Stimulated activated CD4-positive, alpha-beta T cell treated with anti-CD3 and anti-CD28 coated beads, Interleukin-15, amount 100 ng/mL, for 24 hours (primary cell): ENCODE data around the gene ATP2B2.
A peak's percentile ranks its signal among the peaks of the same experiment; 100 is the strongest.

Source experiments
- DNase-seq: peaks from one replicate; pipeline ENCODE4 v3.0.0-alpha.2; 2020

Gene ATP2B2

DNA sequence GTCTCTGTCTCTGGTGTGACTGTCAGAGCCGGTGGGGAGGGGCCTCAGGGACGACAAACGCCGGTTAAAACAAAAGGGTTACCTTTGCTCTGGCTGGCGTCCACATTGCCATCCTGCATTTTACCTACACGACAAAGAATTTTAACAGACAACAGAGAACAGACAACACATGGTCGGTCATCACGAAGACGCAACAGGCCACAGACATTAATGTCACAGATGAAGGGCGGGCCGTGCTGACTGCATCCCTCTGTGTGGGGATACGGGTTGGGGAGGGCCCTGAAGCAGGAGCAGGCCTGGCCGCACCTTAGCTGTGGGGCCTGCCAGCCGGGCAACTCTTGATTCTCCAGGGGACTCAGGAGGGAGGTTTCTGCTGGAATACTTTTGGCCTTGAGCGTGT is 126.2 kb downstream of the ATP2B2 start:
- no peak for DNase-seq

DNA sequence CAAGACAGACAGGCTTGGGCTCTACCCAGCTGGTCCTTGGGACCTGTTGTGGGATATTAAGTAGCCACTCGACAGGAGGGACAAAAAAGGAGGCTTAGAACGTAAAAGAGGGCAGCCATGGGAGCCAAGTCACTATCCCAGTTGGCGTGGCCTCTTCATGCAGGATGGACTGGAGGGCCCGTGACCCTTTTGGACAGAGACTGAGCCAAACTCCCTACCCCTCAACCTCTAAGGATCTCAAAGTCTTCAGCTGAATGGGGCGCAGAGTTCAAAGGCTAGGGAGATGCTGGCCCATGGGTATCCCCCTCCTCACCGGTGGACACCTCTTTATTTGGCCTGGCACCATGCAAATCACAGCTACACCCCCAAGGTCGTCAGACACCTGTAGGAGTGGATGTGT is 126.6 kb downstream of the ATP2B2 start:
- DNase-seq = no peak

DNA sequence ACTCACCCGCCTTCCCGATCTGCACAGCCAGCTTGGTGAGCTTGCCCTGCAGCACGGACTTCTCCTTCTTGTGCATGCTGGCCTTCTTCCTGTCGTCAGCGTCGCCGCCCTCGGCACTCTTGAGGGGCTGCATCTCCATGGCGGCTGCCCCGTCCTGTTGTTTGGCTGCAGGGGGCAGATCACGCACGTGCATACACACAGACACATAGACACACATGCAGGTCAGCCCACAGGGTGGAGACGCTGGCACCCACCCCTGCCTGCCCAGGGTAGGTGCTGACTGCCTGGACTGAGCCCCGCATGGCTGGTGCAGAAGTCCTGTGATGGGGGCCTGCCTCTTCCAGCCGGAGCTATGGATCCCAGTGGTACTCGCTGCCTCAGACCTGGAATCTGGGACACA is 127.1 kb downstream of the ATP2B2 start:
- DNase-seq = no peak

DNA sequence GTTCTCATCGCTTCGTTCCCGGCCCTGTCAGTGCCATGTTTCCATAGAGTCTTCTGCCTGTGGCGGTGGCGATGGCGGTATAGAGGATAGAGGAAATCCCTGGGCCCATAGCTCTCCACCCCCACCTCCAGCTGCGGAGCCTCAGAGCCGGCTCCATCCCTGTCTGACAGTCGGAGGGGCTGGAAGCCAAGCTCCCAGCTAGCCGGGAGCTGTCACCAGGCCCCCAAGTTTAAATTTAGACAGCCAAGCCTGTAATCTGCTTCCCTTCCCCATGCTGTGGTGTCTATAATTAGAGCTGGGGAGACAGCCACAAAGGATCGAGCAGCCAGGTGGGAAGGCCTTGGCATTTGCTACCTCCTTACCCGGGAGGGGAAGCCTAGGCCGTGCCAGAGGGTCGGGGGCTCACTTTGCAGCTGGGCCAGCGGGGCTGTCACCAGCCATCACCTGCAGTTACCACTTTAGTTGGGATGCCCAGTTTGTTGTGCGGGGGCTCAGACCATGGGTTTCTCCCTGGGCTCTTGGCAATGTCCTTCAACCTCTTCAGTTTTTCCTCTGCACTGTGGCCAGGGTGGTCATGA is 128.1 kb downstream of the ATP2B2 start:
- DNase-seq = no peak

DNA sequence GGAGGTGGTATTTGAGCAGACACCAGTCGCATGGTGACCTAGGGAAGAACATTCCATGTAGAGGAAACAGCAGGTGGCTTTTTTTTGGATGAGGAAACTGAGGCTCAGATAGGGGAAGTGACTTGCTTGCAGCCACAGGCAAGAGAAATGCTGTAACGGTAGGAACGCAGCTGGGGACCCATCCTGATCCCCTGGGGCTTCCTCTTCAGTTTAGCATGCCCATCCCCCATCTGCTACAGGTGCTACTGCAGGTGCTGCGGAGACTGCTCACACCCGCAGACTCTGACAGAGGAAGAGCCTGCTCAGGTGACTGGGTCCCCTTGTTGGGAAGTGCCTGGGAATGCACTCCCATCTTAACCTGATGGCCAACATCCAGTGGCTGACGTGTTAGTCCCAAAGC is 129.0 kb downstream of the ATP2B2 start:
- DNase-seq = no peak

DNA sequence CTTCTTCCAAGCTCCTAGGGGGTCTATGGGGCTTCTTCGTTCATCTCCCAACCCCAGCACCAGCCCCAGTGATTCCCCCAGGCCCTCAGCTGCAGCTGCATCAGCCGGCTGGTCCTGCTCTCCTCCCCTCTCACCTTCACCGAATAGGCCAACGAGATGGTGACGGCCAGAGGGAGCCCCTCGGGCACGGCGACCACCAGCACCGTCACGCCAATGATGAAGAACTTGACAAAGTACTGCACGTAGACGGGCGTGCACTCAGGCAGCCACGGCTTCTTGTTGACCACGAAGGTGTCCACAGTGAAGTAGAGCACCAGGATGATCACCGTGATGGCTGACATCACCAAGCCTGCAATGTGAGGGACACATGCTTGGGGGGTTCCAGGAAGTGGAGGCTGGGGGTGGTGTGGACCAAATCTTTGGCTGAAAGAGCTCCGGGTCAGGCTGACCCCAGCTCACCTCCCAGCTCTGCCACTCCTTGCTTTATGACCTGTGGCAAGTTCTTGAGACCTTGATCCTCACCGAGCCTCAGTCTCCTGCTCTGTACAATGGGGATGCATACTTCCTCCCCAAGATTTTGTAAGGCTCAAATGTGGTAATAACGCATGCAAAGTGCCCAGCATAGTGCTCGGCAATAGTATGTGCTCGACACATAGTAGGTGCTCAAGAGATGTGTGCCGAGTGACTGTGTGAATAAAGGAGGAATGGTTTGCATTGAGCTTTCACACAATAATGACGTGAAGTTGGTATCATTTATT is 129.9 kb downstream of the ATP2B2 start:
- no peak for DNase-seq

DNA sequence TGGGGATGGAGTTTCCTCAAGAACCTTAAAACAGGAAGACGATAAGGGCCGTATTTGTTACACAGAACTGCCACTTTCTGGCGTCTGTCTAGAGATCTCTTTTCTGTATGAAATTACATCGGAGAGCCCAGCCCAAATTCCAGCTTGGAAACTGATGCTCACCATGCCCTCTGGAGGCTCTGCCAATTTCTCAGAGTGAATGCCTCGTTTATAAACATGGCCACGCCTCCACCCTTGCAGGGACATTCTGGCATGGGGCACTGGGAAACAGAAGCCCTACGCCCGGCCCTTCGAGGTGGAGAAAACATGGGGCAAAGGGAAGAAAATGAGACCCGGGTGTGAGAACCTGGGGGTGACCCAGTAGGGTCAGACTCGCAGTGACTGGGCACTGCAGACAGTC is 131.1 kb downstream of the ATP2B2 start:
- no peak for DNase-seq

DNA sequence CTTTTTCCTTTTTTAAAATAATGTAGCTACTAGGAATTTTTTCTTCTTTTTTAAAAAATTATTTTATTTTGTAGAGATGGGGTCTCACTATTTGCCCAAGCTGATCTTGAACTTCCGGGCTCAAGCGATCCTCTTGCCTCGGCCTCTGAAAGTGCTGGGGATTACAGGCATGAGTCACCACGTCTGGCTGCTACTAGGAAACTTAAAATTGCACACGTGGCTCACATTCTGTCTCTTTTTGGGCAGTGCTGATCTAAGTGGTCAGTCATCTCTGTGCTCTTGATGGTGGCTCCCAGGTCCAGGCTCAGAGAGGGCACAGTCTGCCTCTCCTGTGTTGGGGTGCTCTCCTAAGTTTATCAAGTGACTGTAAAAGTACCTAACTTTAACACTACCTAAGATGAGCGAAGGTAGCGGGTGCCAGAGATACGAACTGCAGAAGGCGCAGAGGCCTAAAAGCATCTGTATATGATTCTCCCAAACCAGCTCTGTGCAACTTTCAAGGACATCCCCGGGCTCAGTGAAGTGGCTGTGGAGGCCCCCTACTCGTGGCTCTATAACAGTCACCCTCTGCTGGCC is 131.6 kb downstream of the ATP2B2 start:
- no peak for DNase-seq

DNA sequence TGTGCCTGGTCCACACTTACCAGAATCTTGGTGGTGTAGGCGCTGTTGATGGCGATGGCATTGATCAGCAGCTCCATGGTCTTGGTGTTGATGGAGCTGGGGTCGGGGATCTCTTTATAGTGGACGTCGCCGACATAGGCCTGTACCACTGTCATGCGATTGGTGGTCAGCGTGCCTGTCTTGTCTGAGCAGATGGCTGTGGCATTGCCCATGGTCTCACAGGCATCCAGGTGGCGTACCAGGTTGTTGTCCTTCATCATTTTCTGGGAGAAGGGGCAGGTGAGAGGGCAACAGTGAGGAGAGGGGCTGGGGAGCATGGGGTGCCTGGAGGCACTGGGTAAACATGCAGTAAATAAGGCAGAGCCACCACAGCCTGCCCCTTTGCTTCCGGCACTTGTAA is 133.6 kb downstream of the ATP2B2 start:
- no peak for DNase-seq

DNA sequence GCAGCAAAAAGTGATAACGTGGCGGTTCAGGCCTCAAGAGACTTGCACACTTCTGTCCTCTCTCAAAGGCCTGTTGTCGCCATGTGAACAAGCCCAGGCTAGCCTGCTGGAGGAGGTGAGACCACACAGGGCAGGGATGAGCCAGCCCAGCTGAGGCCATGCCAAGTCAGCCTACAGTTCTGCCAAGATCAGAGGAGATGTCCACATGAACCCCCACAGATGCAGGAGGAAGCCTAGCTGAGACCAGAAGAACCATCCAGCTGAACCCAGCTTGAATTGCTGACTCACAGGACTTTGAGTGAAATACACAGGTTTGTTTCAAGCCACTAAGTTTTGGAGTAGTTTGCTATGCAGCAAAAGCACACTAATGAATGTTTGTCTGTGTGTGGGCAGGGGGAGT is 134.2 kb downstream of the ATP2B2 start:
- DNase-seq = no peak

DNA sequence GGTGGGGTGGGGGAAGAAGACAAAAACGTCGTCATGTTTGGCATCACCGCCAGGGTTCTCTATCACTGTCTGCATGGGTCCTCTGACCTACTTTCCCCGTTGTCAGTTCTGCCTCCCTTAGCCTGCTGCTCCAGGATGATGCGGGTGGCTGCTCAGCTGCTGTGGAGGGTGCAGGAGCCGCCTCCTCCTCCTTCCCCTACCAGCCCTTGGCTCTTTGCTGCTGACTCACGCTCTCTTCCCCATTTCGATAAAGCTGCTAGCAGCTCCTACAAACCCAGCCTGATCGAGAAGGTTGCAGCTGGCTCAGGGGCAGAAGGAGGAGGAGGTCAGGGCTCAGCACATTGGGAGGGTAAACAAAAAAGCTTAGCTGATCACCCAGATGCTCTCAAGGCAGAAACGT is 135.0 kb downstream of the ATP2B2 start:
- DNase-seq = peak; percentile 46

DNA sequence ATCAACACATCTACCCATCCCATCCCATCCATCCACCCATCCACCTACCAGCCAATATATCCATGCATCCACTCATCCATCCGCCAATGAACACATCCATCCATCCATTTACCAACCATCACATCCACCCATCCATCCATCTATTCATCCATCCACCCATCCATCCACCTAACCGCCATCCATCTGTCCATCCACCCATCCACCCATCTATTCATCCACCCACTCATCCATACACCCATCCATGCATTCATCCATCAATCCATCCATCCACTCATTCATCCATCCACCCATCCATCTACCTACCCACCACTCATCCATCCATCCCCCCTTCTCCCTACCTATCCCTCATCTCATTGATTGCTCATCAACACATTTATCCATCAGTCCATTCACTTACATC is 136.9 kb downstream of the ATP2B2 start:
- no peak for DNase-seq

DNA sequence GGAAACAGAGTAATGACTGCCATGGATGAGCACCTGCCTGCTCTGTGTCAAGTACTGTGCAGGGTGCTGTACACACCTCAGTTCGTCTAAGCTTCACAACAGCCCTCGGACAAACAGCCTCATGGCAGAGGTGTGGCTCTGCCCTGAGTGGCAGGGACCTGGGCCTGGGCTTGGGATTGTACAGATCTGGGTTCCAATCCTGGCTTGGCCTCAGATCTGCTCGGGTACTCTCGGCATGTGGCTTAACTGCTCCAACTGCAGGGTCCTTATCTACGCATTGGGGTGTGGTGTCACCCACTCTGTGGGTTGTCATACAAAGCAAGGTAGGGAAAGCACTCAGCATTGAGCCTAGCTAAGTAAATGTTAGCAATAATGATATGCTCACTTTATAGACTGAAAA is 137.9 kb downstream of the ATP2B2 start:
- DNase-seq = no peak

DNA sequence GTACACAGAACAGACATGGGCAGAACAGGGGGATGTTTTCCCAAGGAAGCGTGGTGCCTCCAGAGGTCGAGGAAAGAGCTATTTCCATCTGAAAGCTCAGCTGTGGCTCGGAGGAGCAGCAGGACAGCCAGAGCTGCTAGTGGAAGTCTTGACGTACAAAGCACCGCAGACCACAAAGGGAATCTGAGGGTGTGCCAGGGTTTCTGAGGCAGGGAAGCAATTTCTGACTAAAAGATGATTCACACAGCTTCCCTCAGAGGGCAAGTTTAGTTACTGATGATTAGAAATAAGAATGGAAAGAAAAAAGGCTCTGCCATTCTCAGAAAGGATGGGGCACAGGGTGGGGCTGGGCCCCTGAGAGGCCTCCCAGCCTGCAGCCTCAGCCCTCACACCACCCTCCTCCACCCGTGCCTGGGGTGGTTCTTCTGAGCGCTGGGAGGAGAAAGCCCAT is 138.7 kb downstream of the ATP2B2 start:
- DNase-seq = peak; percentile 78

DNA sequence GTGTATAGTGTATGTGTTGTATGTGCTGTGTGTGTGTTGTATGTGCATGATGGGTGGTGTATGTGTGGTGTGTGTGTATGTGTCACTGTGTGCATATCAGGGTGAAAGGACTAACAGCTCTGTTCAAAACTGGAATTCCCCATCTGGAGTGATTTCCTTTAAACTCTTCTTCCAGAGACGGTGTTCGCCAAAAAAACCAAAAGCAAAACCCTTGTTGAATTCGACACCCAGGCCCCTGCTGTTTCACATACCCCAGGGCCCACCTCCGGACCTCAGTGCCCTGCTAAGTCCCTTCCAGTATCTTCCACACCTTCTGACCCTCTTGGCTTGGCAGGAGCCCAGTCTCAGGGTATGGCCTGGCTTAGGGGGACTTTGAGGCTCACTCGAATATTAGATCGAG is 139.6 kb downstream of the ATP2B2 start:
- DNase-seq = peak; percentile 21

DNA sequence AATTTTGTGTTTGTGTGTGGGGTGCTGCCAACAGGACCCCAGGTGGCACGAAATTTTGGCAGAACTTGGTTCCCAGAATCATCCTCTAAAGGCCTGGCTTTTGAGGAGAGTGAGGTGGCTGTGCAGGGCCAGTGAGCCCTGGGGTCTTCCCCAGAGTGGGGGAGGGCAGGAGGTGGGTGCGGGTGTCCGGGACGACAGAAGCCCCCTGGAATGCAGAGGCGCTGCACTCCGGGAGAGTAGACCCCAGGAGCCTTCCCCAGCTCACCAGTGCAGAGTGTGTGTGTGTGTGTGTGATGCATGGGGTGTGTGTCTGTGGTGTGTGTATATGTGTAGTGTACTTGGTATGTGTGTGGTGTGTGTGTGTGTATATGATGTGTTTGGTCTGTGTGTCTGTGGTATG is 140.1 kb downstream of the ATP2B2 start:
- no peak for DNase-seq

DNA sequence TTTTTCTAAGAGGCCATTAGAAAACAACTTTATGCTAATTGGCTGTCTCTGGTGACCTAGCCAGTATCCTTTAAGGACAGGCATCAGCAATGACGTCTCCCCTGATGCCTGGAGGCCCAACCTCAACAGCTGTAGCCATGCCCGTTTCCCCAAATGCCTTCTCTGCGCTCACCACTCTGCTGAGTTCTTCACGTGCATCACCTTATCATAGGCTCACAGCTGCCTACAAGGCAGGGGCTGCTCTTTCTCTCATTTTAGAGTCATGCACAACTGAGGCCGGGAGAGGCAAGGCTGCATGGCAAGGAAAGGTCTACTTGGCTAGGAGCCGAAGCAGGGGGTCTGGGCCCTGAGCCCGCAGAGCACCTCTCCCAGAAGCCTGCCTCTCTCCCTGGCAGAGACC is 140.6 kb downstream of the ATP2B2 start:
- no peak for DNase-seq

DNA sequence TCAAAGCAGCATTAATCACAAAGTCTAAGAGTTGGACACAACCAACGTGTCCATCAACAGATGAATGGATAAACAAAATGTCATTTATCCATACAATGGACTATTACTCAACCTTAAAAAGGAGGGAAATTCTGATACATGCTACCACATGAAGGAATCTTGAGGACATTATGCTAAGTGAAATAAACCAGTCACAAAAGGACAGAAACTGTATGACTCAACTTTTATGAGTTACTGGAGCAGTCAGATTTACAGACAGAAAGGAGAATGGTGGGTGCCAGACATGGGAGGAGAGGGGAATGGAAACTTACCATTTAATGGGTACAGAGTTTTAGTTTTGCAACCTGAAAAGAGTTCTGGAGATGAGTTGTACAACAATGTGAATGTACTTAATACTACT is 141.5 kb downstream of the ATP2B2 start:
- DNase-seq = peak; percentile 40

DNA sequence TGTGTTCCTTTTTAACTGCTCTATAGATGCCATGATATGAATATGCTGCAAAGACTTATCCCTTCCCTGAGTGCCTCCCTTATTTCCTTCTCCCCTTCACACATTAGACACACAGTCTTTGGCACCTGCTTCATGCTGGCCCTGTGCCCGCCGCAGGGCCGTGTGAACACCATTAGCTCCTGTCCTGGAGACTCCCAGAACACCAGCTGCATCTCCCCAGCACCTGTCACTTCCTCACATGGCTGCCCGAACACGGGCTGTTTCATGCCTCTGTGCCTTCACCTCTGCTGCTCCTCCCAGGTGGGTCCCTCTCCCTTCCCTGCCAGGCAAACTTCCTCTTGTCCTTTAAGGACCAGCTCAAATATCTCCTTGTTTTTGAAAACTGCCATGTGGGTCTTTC is 144.0 kb downstream of the ATP2B2 start:
- no peak for DNase-seq

DNA sequence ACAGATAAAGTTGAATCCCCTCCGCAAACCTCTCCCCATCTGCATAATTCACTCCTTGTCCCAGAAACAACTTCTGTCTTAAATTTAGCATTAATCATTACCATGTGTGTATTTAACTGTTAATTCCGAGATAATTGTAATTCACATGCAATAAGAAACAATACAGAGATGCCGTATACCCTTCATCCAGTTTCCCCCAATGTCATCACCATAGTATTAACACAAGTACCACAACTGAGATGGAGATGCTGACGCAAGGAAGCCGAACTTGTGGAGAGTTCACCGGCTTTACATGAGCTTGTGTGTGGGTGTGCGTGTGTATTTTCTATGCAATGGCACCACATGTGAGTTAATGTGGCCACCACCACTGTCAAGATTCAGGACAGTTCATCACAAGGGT is 144.9 kb downstream of the ATP2B2 start:
- no peak for DNase-seq

DNA sequence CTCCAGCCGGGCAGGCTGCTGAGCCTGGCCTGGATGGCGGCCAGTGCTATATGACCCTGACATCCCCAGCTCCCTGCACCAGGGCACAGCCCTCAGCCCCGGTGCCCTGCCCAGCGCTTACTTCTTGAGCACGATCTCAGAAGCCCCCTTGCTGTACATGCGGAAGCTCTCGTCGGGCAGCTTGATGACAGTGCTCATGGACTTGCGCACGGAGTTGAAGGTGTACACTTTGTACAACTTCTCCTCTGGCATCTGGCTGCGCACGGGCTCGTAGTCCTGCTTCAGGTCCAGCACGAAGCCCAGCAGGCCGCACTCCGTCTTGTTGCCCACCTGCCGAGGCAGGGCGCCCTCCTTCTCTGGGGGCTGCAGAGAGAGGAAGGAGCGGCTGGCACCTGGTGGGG is 145.6 kb downstream of the ATP2B2 start:
- no peak for DNase-seq

DNA sequence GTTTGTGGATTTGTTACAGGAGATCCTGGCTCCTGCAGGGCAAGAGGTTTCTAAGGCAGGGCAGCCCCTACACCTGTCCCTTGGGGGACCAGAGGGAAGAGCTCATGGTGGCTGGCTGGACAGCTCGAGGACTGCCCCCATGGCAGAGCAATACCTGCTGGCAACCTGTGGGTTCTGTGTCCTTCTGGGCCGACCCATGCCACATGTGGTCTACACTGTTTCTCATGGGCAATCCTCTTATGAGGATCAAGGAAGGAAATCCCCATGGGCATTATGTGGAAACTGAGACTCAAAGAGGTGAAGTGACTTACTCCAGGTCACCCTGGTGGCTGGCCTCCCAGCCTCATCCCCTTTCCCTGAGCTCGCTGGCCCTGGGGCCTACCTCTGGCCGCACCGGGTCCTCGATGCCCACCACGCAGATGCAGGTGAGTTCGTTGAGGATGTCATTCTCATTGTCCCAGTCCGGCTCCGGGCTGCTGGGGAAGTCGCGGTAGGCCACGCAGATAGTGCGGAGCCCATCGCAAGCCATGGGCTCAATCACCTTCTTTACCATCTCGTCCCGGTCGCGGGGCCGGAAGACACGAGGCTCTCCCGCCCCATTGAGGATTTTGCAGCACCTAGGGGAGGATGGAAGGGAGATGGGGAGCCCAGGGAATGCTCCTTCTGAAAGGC is 146.9 kb downstream of the ATP2B2 start:
- no peak for DNase-seq

DNA sequence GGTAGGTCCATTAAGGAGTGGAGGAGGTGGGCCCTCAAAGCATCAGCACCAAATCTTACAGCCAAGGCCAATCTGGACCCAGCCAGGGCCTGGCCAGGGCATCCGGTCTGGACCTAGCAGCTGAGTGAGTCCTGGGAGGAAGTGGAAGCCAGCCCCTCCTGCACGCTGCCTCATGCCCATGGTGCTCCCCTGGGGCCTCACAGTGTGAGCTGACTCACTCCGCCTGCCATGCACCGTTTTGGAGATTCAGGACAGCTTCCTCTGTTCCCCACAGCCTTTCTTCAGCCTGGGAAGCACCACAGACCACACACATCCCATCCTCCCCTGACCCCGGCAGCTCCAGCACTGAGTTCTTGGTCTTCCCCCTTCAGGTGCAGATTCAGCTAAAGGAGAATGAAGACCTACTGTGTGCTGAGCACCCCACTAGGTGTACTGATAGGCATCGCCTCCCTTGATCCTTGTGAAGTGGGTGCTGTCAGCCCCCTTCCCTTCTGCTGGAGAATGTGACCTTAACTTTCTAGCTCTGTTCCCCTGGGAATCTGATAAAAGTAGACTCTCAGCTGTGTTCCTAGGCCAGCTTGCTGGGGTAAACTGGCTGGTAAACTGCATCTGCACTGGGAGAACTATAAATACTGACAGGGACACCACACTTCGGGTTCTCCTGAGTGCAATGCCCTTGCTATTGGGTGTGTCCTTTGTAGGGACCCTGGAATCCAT is 147.6 kb downstream of the ATP2B2 start:
- no peak for DNase-seq
